Mesendoderm (in vitro differentiated cells): ENCODE measurements around the gene RASGRF1.

ENCODE experiments used
- DNase-seq: peaks from one replicate; pipeline ENCODE4 v3.0.0; 2013
- H2AK5ac ChIP-seq: 2 replicates; pipeline ENCODE4 v1.6.1; 2013; ENCODE audit warnings: low read length, inconsistent platforms
- H2BK120ac ChIP-seq: 2 replicates; pipeline ENCODE4 v1.6.1; 2013; ENCODE audit warnings: low read depth, mild to moderate bottlenecking, low read length, moderate library complexity, mixed read lengths
- H2BK15ac ChIP-seq: replicated peaks from 2 replicates; pipeline ENCODE4 v1.6.1; 2013; ENCODE audit warnings: low read depth, mild to moderate bottlenecking, moderate library complexity
- H2BK5ac ChIP-seq: 2 replicates; pipeline ENCODE4 v1.6.1; 2013; ENCODE audit warnings: low read length, inconsistent platforms
- H3K18ac ChIP-seq: 2 replicates; pipeline ENCODE4 v1.6.1; 2013; ENCODE audit warnings: mild to moderate bottlenecking, low read length, mixed read lengths
- H3K23ac ChIP-seq: one replicate; pipeline ENCODE4 v1.6.1; 2013; ENCODE audit warnings: low read length
- H3K27ac ChIP-seq: 2 replicates; pipeline ENCODE4 v1.5.1; 2013; ENCODE audit warnings: low read depth, mild to moderate bottlenecking, inconsistent platforms, low read length, moderate library complexity
- H3K27me3 ChIP-seq: 2 replicates; pipeline ENCODE4 v1.6.1; 2013; ENCODE audit warnings: low read length, control low read depth, mild to moderate bottlenecking, inconsistent platforms; ENCODE audit not compliant: insufficient read depth, poor library complexity
- H3K36me3 ChIP-seq: 2 replicates; pipeline ENCODE4 v1.6.1; 2013; ENCODE audit warnings: low read length, inconsistent platforms; ENCODE audit not compliant: control insufficient read depth, insufficient read depth
- H3K4ac ChIP-seq: one replicate; pipeline ENCODE4 v1.6.1; 2013; ENCODE audit warnings: low read depth, mild to moderate bottlenecking, low read length, moderate library complexity
- H3K4me1 ChIP-seq: 2 replicates; pipeline ENCODE4 v1.6.1; 2013; ENCODE audit warnings: low read depth, low read length, inconsistent platforms; ENCODE audit not compliant: control insufficient read depth
- H3K4me2 ChIP-seq: 2 replicates; pipeline ENCODE4 v1.6.1; 2013; ENCODE audit warnings: low read length
- H3K4me3 ChIP-seq: 2 replicates; pipeline ENCODE4 v1.5.1; 2013; ENCODE audit warnings: mild to moderate bottlenecking, low read length
- H3K56ac ChIP-seq: one replicate; pipeline ENCODE4 v1.6.1; 2013; ENCODE audit warnings: low read length
- H3K79me1 ChIP-seq: 2 replicates; pipeline ENCODE4 v1.6.1; 2013; ENCODE audit warnings: low read length, inconsistent platforms
- H3K79me2 ChIP-seq: 2 replicates; pipeline ENCODE4 v1.6.1; 2013; ENCODE audit warnings: mild to moderate bottlenecking, low read length; ENCODE audit not compliant: control insufficient read depth, insufficient read depth
- H3K9ac ChIP-seq: 2 replicates; pipeline ENCODE4 v1.6.1; 2013; ENCODE audit warnings: low read length, inconsistent platforms
- H4K5ac ChIP-seq: one replicate; pipeline ENCODE4 v1.6.1; 2013; ENCODE audit warnings: low read length
- H4K8ac ChIP-seq: one replicate; pipeline ENCODE4 v1.6.1; 2013; ENCODE audit warnings: low read depth, mild to moderate bottlenecking, control low read depth, low read length, moderate library complexity
- WGBS: extraction: QIAGEN DNeasy Blood & Tissue Kit; methylation state at CpG from one replicate; pipeline ENCODE4 v1.1.7; 2013; ENCODE audit warnings: low lambda C conversion rate, missing lambda C conversion rate; ENCODE audit not compliant: insufficient coverage; ENCODE audit errors: extremely low coverage; 5-methylcytosine and 5-hydroxymethylcytosine counted together

Gene RASGRF1

GRCh38 chr15:79121571-79121970 lies 31.0 kb upstream of the RASGRF1 start:
- H3K23ac ChIP-seq = peak overlapping the region; percentile 32
- no peak overlapping the region for H3K4me3 ChIP-seq
- H3K79me1 ChIP-seq = no peaks in the 10 kb centered on the region
- no CpG with 5 or more reads among the region's 7 CpGs for WGBS
- no peak overlapping the region for H2AK5ac ChIP-seq
- no peak overlapping the region for H2BK5ac ChIP-seq
- no peaks in the 10 kb centered on the region for H3K79me2 ChIP-seq
- H3K27ac ChIP-seq = no peak overlapping the region
- DNase-seq = no peak
- no peak overlapping the region for H3K9ac ChIP-seq
- H3K36me3 ChIP-seq = no peaks in the 10 kb centered on the region
- no peaks in the 10 kb centered on the region for H3K27me3 ChIP-seq
- no peak overlapping the region for H3K4me2 ChIP-seq
- H3K18ac ChIP-seq = no peak overlapping the region
- no peaks in the 10 kb centered on the region for H3K4me1 ChIP-seq
- no peak overlapping the region for H4K5ac ChIP-seq
- no peak overlapping the region for H3K56ac ChIP-seq
- no peak overlapping the region for H3K4ac ChIP-seq
- no peak overlapping the region for H2BK15ac ChIP-seq
- H4K8ac ChIP-seq = no peak overlapping the region
- no peak overlapping the region for H2BK120ac ChIP-seq

GRCh38 chr15:79117442-79118204 lies 27.0 kb upstream of the RASGRF1 start:
- no peak overlapping the region for H3K4ac ChIP-seq
- DNase-seq = no peak
- H3K9ac ChIP-seq = no peak overlapping the region
- H3K4me3 ChIP-seq = no peak overlapping the region
- H3K4me1 ChIP-seq = no peaks in the 10 kb centered on the region
- H3K23ac ChIP-seq = no peak overlapping the region
- no peak overlapping the region for H3K27ac ChIP-seq
- H3K4me2 ChIP-seq = no peak overlapping the region
- H3K18ac ChIP-seq = no peak overlapping the region
- H2BK15ac ChIP-seq = no peak overlapping the region
- H3K27me3 ChIP-seq = no peaks in the 10 kb centered on the region
- WGBS = no CpG with 5 or more reads among the region's 3 CpGs
- no peaks in the 10 kb centered on the region for H3K36me3 ChIP-seq
- H4K5ac ChIP-seq = no peak overlapping the region
- no peak overlapping the region for H2AK5ac ChIP-seq
- no peaks in the 10 kb centered on the region for H3K79me1 ChIP-seq
- no peaks in the 10 kb centered on the region for H3K79me2 ChIP-seq
- H4K8ac ChIP-seq = no peak overlapping the region
- no peak overlapping the region for H2BK120ac ChIP-seq
- no peak overlapping the region for H3K56ac ChIP-seq
- H2BK5ac ChIP-seq = no peak overlapping the region

GRCh38 chr15:79116771-79117170 lies 26.2 kb upstream of the RASGRF1 start:
- no peak overlapping the region for H2BK15ac ChIP-seq
- H3K36me3 ChIP-seq = no peaks in the 10 kb centered on the region
- no peaks in the 10 kb centered on the region for H3K27me3 ChIP-seq
- H3K9ac ChIP-seq = no peak overlapping the region
- H2BK120ac ChIP-seq = no peak overlapping the region
- H2AK5ac ChIP-seq = no peak overlapping the region
- DNase-seq = no peak
- H3K18ac ChIP-seq = no peak overlapping the region
- H3K79me1 ChIP-seq = no peaks in the 10 kb centered on the region
- H3K23ac ChIP-seq = no peak overlapping the region
- no peak overlapping the region for H3K4me3 ChIP-seq
- no peak overlapping the region for H2BK5ac ChIP-seq
- no peak overlapping the region for H3K4ac ChIP-seq
- H3K56ac ChIP-seq = no peak overlapping the region
- no peak overlapping the region for H4K8ac ChIP-seq
- no peaks in the 10 kb centered on the region for H3K4me1 ChIP-seq
- WGBS = no CpG with 5 or more reads among the region's 4 CpGs
- no peak overlapping the region for H3K27ac ChIP-seq
- H3K4me2 ChIP-seq = no peak overlapping the region
- no peak overlapping the region for H4K5ac ChIP-seq
- no peaks in the 10 kb centered on the region for H3K79me2 ChIP-seq

GRCh38 chr15:79115986-79116665 lies 25.5 kb upstream of the RASGRF1 start:
- H2BK120ac ChIP-seq = no peak overlapping the region
- no peak overlapping the region for H4K5ac ChIP-seq
- H2BK15ac ChIP-seq = no peak overlapping the region
- no peak overlapping the region for H3K9ac ChIP-seq
- H2AK5ac ChIP-seq = no peak overlapping the region
- H3K23ac ChIP-seq = no peak overlapping the region
- no CpG with 5 or more reads among the region's 7 CpGs for WGBS
- no peak overlapping the region for H3K4ac ChIP-seq
- H2BK5ac ChIP-seq = no peak overlapping the region
- H3K27me3 ChIP-seq = no peaks in the 10 kb centered on the region
- H3K79me1 ChIP-seq = no peaks in the 10 kb centered on the region
- no peak overlapping the region for H3K4me3 ChIP-seq
- DNase-seq = no peak
- no peaks in the 10 kb centered on the region for H3K79me2 ChIP-seq
- H3K56ac ChIP-seq = no peak overlapping the region
- H3K18ac ChIP-seq = no peak overlapping the region
- no peak overlapping the region for H3K4me2 ChIP-seq
- H3K36me3 ChIP-seq = no peaks in the 10 kb centered on the region
- H3K4me1 ChIP-seq = no peaks in the 10 kb centered on the region
- no peak overlapping the region for H3K27ac ChIP-seq
- no peak overlapping the region for H4K8ac ChIP-seq

GRCh38 chr15:79113831-79114230 lies 23.3 kb upstream of the RASGRF1 start:
- H2AK5ac ChIP-seq = no peak overlapping the region
- no peaks in the 10 kb centered on the region for H3K79me1 ChIP-seq
- no peaks in the 10 kb centered on the region for H3K4me1 ChIP-seq
- H3K18ac ChIP-seq = no peak overlapping the region
- no peak overlapping the region for H3K23ac ChIP-seq
- H3K56ac ChIP-seq = no peak overlapping the region
- no peaks in the 10 kb centered on the region for H3K36me3 ChIP-seq
- H3K4me3 ChIP-seq = no peak overlapping the region
- H4K5ac ChIP-seq = no peak overlapping the region
- H2BK15ac ChIP-seq = no peak overlapping the region
- H2BK5ac ChIP-seq = no peak overlapping the region
- no peak for DNase-seq
- H3K4me2 ChIP-seq = no peak overlapping the region
- no peak overlapping the region for H3K27ac ChIP-seq
- H3K27me3 ChIP-seq = no peaks in the 10 kb centered on the region
- no peak overlapping the region for H3K4ac ChIP-seq
- no CpG with 5 or more reads among the region's 2 CpGs for WGBS
- no peaks in the 10 kb centered on the region for H3K79me2 ChIP-seq
- H2BK120ac ChIP-seq = no peak overlapping the region
- H4K8ac ChIP-seq = no peak overlapping the region
- no peak overlapping the region for H3K9ac ChIP-seq
